HPDE6-E6E7 (cell line): ENCODE measurements around the gene A3GALT2.

Experiments used
- DNase-seq: peaks from one replicate; pipeline ENCODE4 v3.0.0; 2011; ENCODE audit warnings: missing footprints; ENCODE audit errors: extremely low spot score

Gene A3GALT2

DNA sequence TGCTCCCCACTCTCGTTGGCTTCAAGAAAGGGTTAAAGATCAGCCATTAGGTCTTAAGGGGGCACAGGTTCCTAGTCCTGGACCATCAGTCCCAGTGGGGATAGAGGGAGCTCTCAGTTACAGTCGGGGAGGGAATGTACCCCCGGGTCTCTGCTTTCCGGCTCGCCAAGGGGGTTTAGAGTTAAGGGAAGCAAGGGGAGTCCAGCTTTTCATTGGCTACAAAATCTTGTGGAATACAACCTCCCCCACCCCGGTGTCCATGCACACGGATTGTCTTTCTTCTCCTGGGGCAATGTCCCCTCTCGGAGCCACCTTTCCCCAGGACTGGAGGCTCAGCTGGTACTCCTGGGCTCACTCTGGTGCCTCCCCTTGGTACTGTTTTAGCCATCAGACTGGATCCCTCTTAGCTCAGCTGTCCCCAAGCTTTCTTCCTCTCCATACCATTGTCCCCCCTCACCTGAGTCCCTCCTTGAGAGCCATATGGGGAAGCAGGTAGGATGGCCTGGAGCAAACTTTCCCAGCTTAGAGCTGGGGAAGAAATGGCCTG lies at the start of gene A3GALT2:
TSS of gene A3GALT2 (minus strand) at position 480 of the 547 bp plus-strand sequence. CDS start at position 480, 0 bp downstream.
- DNase-seq: no peak

DNA sequence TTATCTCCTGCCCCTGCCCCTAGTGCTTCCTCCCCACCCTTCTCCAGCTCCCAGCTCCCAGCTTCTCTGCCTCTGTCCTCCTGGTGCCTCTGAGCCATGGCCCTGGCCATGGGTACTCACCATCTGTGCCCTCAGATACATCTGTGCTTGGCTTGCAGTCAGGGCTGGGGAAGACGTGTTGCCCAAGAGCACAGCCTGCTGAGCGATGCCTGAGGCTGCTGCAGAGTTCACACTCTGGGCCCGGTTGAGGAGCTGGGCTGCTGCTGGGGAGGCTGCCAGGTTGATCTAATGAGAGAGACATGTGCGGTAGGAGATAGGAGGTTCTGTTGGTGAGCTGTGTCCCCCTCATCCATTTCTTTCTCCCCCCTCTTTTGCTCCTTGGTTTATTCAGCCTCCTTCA lies 49.4 kb upstream of the A3GALT2 start:
- DNase-seq: no peak

DNA sequence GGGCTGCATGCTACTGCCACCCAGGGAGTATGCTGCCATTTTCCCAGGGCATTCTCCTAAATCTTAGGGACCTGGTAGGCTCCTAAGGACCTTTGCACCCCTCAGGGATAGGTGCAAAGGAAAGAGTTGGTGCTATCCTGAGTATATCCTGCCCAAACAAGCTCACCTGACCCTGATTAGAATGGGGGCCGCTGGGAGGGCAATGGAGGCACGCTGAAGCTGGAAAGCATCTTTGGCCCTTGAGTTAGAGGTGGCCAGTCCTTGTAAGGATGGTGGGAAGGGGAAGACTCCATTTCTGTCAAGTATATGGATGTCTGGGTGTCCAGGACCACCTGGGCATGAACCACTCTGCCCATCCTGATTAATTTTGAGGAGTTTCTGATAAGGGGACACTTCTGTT lies 48.9 kb upstream of the A3GALT2 start:
- no peak for DNase-seq

DNA sequence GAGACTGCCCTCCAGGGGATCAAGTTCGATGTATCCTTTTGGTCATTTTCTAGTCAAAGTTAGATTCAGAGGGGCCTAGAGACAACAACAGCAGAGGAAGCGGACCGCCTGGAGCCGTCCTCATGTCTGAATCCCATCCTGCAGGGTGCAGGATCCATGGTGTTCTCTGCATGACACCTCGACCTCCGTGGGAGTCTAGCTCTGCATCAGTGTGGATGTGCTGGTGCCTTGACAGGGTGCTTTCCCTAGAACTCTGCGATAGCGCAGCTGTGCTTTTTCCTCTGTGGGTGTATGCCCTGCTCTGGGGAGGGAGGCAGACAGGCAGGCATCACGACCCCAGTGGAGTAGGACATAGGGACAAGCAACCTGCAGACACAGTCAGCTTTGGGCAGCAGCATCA lies 48.2 kb upstream of the A3GALT2 start:
- DNase-seq: no peak

DNA sequence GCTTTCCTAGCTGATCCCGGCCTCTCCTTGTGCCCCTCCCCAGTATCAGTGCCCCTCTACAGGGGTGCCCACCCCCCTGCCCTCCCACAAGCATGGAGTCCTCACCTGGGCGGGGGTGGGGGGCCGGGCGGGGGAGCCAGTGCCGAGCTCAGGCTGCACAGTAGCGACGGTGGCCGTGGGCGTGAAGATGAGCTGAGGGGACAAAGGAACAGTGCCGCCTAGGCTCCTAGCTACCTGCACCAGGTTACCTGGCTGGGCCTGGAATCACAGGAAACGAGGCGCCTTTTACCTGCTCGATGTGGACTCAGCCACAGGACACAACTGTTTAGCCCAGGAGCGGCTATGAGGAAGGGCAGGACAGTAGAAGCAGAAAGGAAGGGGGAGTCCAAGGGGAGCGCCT lies 47.5 kb upstream of the A3GALT2 start:
- DNase-seq: no peak

- DNase-seq: peak; percentile 80
Observed at GRCh38 chr1:33367485-33368405, 46.8 kb upstream of the A3GALT2 start.

DNA sequence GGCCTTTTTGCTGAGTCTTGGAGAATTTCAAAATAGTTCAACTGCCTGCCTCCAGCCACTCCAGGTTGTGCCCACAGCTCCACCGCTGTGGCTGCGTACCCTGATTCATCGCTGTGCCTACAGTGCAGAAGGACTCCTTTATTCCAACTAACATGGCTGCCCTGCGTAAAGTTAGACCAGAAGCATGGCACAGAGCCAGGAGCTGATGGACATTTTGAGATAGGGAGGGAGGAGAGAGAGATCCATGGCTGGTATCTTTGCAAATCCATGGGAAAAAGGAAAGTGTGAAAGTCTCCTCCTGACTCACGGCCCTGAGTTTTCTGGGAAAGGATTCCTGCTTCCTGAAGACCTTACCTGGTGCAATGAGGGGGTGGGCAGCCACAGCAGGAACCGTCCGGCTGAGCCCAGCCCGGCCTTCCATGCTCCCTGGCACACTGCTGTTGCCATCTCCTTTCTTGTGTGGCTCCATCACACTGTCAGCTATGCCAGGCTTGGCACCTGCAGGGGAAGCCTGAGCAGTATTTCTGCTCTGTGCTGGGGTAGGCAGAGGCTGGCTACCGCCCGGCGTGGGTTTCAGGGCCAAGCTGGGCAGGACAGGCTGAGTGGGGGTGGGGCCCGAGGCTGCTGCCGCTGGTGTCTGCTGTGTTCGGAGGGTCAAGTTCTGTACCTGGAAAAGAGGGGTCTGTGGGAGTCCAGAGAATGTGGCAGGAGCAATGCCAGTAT lies 46.0 kb upstream of the A3GALT2 start:
- no peak for DNase-seq

DNA sequence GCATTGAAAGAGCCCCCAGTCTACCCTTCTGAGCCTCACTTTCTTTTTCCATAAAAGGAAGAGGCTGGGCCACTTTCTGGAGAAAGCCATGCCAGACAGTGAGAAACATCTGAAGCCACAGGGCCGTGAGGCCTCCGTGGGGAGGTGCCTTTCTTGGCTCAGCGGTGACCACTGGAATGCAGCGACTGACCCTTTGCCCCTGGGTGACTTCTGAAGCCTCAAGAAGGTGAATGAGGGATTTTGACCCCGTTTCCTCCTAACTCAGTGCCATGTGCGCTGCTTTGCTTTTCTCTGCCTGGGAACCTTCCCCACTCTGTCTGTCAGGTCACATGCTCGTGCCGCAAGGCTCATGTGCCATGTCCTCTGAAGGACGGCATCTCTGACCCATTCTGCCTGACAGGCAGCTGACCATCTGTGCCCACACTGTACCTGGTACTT lies 44.7 kb upstream of the A3GALT2 start:
- DNase-seq: no peak

DNA sequence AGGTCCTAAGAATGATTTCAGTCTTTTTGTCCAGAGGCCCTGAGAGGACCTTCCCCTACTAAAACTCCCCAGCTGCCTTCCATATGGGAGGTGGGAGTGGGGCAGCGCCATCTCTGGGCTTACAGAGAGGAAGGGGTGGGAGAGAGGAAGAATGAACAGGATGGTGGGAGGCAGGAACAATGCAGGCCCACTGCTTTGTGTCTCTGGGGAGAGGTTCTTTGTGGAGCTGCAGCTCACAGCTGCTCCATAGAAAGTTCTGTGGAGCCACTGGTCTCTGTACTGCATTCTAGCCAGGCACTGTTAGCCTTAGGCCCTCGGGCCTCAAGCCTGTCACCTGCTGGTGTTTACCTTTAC lies 43.6 kb upstream of the A3GALT2 start:
- no peak for DNase-seq

DNA sequence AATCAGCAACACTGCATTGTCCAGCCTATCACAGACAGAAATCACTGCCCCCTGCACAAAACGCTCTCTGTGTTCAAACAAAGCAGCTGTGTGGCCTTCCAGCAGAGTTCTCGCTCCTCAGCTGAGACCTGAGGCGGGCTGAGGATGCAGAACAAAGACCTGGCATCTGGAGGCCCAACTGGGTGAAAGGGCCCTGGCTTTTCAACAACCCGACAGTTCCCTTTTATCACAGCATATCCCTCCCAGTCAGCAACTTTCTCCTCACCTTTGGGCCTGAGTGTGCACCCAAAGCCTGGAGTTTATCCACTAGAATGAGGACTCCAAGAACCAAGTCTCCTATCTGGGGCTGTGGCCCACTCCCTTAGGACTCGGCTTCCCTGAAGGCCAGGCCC lies 42.6 kb upstream of the A3GALT2 start:
- DNase-seq: no peak

- DNase-seq: no peak
Observed at GRCh38 chr1:33363021-33363420, 42.1 kb upstream of the A3GALT2 start.

DNA sequence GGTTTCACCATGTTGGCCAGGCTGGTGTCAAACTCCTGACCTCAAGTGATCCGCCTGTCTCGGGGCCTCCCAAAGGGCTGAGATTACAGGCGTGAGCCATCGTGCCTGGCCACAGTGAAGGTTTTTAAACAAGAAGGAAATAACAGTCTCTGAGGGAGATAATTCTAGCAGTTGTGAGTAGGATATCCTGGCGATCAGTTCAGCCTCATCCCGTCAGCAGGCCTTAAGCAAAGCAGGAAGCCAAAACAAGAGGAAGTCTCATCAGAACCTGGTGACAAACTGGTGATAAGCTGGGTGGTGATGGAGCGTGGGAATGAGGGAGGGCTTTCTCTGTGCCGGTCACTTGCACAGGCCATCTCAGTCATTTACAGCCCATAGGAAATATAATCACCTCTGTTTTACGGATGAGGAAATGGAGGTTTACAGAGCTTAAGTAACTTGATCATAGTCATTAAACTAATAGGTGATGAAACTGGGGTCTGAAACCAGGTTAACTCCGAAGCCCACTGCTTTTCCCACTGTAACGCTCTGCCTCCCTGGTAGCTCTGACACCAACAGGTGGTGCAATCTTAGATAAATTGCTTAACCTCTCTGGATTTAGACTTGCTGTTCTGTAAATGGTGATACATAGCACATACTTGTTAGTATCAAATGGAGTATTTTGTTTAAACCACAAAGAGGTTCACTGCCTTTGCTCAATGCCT lies 40.8 kb upstream of the A3GALT2 start:
- no peak for DNase-seq

DNA sequence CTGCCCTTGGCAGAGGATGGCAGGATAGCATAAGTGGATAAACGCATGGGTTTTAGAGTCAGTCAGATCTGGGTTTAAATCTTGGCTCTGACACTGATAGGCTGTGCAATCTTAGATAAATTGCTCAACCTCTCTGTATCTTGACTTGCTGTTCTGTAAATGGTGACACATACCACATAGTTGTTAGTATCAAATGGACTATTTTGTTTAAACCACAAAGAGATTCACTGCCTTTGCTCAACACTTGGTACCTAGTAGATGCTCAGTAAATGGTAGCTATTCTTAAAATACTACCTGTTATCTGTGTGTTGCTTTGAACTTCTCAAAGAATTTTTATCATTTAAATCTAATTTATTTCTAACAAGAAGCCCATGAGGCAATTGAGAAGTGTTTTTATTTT lies 39.5 kb upstream of the A3GALT2 start:
- DNase-seq: no peak

GRCh38 chr1:33359931-33360330 lies 39.0 kb upstream of the A3GALT2 start:
- no peak for DNase-seq

DNA sequence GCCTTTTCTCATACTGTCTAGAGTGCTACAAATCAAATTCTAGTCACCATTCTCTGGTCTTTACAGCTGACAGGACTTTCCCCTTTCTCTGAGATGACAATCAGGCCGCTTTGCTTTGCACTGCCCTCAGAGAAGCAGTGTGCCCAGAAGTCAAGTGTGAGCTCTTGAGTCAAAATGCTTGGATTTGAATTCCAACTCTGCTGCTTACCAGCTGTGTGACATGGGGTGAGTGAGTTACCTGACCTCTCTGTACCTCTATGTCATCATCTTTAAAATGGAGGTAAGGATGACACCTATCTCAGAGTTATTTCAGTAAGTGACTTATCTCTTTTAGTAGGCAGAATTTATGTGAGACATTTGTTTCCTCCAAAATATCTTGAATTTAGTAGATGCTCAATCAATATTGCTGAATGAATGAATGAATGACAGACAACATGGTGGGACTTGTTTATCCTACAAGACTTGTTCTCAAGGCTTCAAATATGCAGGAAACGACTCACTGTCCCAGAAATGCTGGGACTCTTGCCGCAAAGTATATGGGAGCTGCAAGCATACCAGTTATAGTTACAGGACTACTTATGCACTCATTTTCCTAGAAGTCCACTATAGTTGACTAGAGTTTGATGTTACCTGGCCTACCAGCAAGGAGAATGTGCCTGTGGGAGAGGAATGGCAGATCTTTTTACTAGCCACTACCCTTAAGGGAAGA lies 38.1 kb upstream of the A3GALT2 start:
- DNase-seq: no peak

- DNase-seq: no peak
Observed at GRCh38 chr1:33358114-33358794, 37.4 kb upstream of the A3GALT2 start.

- no peak for DNase-seq
Observed at GRCh38 chr1:33357099-33357498, 36.2 kb upstream of the A3GALT2 start.

DNA sequence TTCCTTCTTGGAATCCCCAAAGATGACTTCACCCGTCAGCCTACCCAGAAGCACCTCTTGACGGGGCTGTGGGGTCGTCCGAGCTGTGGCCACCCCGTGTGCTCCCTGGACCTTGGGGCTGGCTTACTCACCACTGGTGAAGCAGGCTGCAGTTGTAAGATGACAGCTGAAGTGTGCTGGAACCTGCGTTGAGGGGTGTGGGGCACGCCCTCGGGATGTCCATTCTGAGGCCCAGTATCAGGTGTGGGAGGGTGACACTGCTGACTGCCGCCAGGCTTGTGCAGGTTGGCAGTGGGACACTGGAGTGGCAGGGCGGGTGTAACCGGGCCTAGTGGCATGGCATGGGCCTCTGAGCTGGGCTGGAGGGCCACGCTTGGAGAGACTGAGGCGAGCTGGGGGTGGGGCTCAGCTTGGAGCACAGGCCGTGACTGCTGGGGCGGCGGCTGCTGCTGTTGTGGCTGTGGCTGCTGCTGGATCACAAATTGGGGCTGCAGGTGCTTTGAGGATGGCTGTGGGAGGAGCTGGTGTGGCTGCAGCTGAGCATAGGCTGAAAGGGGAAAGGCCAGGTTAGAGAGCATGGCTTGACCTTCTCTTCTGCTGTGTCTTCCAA lies 33.9 kb upstream of the A3GALT2 start:
- DNase-seq: no peak

GRCh38 chr1:33353531-33353930 lies 32.6 kb upstream of the A3GALT2 start:
- no peak for DNase-seq

GRCh38 chr1:33351281-33351660 lies 30.4 kb upstream of the A3GALT2 start:
- DNase-seq: no peak
